H1 (cell line): ENCODE results near the gene SKAP1. TPM values are rescaled to one million over a fixed set of nuclear protein-coding genes. Genes with fewer than 3 reads are reported as not detected.

ENCODE experiments used
- CTCF ChIA-PET: fragments of 300-600 bp; sonication (Branson Sonifier 250); formaldehyde crosslinking; loops from one replicate; lab custom pipeline; 2021; ENCODE audit not compliant: partially characterized antibody; lab: Charles Lee
- POLR2A ChIA-PET: fragments of 300-600 bp; sonication (Branson Sonifier 250); formaldehyde crosslinking; loops from one replicate; lab custom pipeline; 2021; ENCODE audit warnings: inconsistent platforms; ENCODE audit not compliant: partially characterized antibody; lab: Charles Lee
- DNase-seq, 2 experiments: peaks; one replicate each; pipeline versions ENCODE4 v3.0.0 to v3.0.0-alpha.2; 2010 to 2022; ENCODE audit warnings: low spot score in 2 of 2, low read depth in 1 of 2, mixed read lengths in 1 of 2
- FAIRE-seq: peaks from 2 replicates; lab custom pipeline; 2011; peaks lifted over from hg19 to GRCh38; lab: Jason Lieb, UNC
- H2AFZ ChIP-seq: 2 replicates; pipeline ENCODE4 v1.8.1; 2012; ENCODE audit warnings: low read length, inconsistent platforms
- H2AK5ac ChIP-seq: 2 replicates; pipeline ENCODE4 v1.6.1; 2013; ENCODE audit warnings: low read depth, low read length
- H2BK120ac ChIP-seq: replicated peaks from 2 replicates; pipeline ENCODE3; 2013; ENCODE audit warnings: low read depth, low read length, inconsistent platforms
- H2BK12ac ChIP-seq: 2 replicates; pipeline ENCODE4 v1.6.1; 2013; ENCODE audit warnings: low read depth, low read length
- H2BK15ac ChIP-seq: 2 replicates; pipeline ENCODE4 v1.6.1; 2013; ENCODE audit warnings: low read length
- H2BK20ac ChIP-seq: 2 replicates; pipeline ENCODE4 v1.6.1; 2013; ENCODE audit warnings: low read length
- H2BK5ac ChIP-seq: 2 replicates; pipeline ENCODE4 v1.6.1; 2013; ENCODE audit warnings: low read depth, low read length
- H3K14ac ChIP-seq: 2 replicates; pipeline ENCODE4 v1.6.1; 2013; ENCODE audit warnings: inconsistent platforms; ENCODE audit not compliant: insufficient read length
- H3K18ac ChIP-seq: 2 replicates; pipeline ENCODE4 v1.6.1; 2013; ENCODE audit warnings: low read length; ENCODE audit errors: extremely low read depth
- H3K23ac ChIP-seq: 2 replicates; pipeline ENCODE4 v1.6.1; 2013; ENCODE audit warnings: inconsistent platforms; ENCODE audit not compliant: insufficient read length
- H3K23me2 ChIP-seq: 2 replicates; pipeline ENCODE4 v1.6.1; 2013; ENCODE audit warnings: low read depth, low read length
- H3K27ac ChIP-seq: 2 replicates; pipeline ENCODE4 v1.6.1; 2011; ENCODE audit warnings: low read depth, low read length, inconsistent platforms
- H3K27me3 ChIP-seq, 4 experiments: replicated peaks in 1 of 4; 1 replicate in 1 of 4; 2 replicates in 3 of 4; pipeline versions ENCODE4 v1.6.1 to v1.8.1; 2011 to 2013; ENCODE audit warnings: low read length in 3 of 4, mild to moderate bottlenecking in 3 of 4, inconsistent platforms in 2 of 4, mixed read lengths in 2 of 4, moderate library complexity in 1 of 4; ENCODE audit not compliant: control insufficient read depth in 3 of 4, insufficient read depth in 3 of 4; ENCODE audit errors: extremely low read depth in 1 of 4
- H3K36me3 ChIP-seq, 4 experiments: 2 replicates each; pipeline versions ENCODE4 v1.6.1 to v1.8.1; 2011 to 2013; ENCODE audit warnings: mild to moderate bottlenecking in 4 of 4, low read length in 3 of 4, moderate library complexity in 2 of 4, control low read depth in 1 of 4, inconsistent platforms in 1 of 4; ENCODE audit not compliant: insufficient read depth in 4 of 4, control insufficient read depth in 2 of 4
- H3K4ac ChIP-seq: replicated peaks from 2 replicates; pipeline ENCODE3; 2013; ENCODE audit warnings: low read length, low read depth, mixed read lengths, inconsistent platforms; ENCODE audit not compliant: insufficient read length
- H3K4me1 ChIP-seq, 4 experiments: replicated peaks in 1 of 4; 1 replicate in 1 of 4; 2 replicates in 3 of 4; pipeline versions ENCODE4 v1.6.1 to v1.8.1; 2011 to 2013; ENCODE audit warnings: low read length in 3 of 4, inconsistent platforms in 2 of 4, mixed read lengths in 1 of 4; ENCODE audit not compliant: insufficient read depth in 4 of 4, control insufficient read depth in 3 of 4
- H3K4me2 ChIP-seq, 2 experiments: 2 replicates each; pipeline versions ENCODE4 v1.6.1 to v1.8.1; 2011 to 2013; ENCODE audit warnings: low read depth in 2 of 2, low read length in 2 of 2, control low read depth in 1 of 2, inconsistent platforms in 1 of 2, mild to moderate bottlenecking in 1 of 2; ENCODE audit not compliant: insufficient read depth in 1 of 2
- H3K4me3 ChIP-seq, 4 experiments: fragments of 200-600, 300-600 bp in 1 of 4; sonication (generic), shearing (Covaris generic), sonication (Bioruptor Twin) in 1 of 4; 2 replicates each; pipeline versions ENCODE4 v1.5.1 to v1.8.1; 2011 to 2016; ENCODE audit warnings: low read length in 4 of 4, low read depth in 3 of 4, control low read depth in 2 of 4, inconsistent platforms in 2 of 4, mild to moderate bottlenecking in 2 of 4, mixed read lengths in 1 of 4, moderate library complexity in 1 of 4; ENCODE audit not compliant: insufficient read depth in 2 of 4; ENCODE audit errors: extremely low read depth in 1 of 4
- H3K56ac ChIP-seq: replicated peaks from 2 replicates; pipeline ENCODE3; 2013; ENCODE audit warnings: low read depth, mild to moderate bottlenecking, mixed read lengths, low read length, inconsistent platforms; ENCODE audit not compliant: insufficient read length
- H3K79me1 ChIP-seq: 2 replicates; pipeline ENCODE4 v1.6.1; 2013; ENCODE audit warnings: low read depth, low read length, control low read depth
- H3K79me2 ChIP-seq, 2 experiments: 2 replicates each; pipeline versions ENCODE4 v1.6.1 to v1.8.1; 2012 to 2013; ENCODE audit warnings: low read length in 2 of 2, mild to moderate bottlenecking in 2 of 2, inconsistent platforms in 1 of 2; ENCODE audit not compliant: insufficient read depth in 2 of 2, control insufficient read depth in 1 of 2
- H3K9ac ChIP-seq, 4 experiments: replicated peaks in 1 of 4; 1 replicate in 1 of 4; 2 replicates in 3 of 4; pipeline versions ENCODE4 v1.6.1 to v1.8.1; 2011 to 2013; ENCODE audit warnings: low read depth in 3 of 4, low read length in 3 of 4, control low read depth in 2 of 4, mild to moderate bottlenecking in 2 of 4, moderate library complexity in 2 of 4, inconsistent platforms in 1 of 4; ENCODE audit errors: extremely low read depth in 1 of 4
- H3K9me3 ChIP-seq, 2 experiments: 2 replicates each; pipeline versions ENCODE4 v1.6.1 to v1.8.1; 2012 to 2013; ENCODE audit warnings: mild to moderate bottlenecking in 2 of 2, moderate library complexity in 2 of 2, control low read depth in 1 of 2, inconsistent platforms in 1 of 2, low read depth in 1 of 2, low read length in 1 of 2, mixed read lengths in 1 of 2; ENCODE audit not compliant: insufficient read depth in 2 of 2
- H4K20me1 ChIP-seq, 2 experiments: replicated peaks in 1 of 2; 2 replicates each; pipeline versions ENCODE3 to v1.8.1; 2011 to 2013; ENCODE audit warnings: inconsistent platforms in 2 of 2, low read length in 2 of 2, mild to moderate bottlenecking in 1 of 2; ENCODE audit not compliant: insufficient read depth in 2 of 2, control insufficient read depth in 1 of 2
- H4K5ac ChIP-seq: 2 replicates; pipeline ENCODE4 v1.6.1; 2013; ENCODE audit warnings: low read length, low read depth, mixed read lengths, inconsistent platforms; ENCODE audit not compliant: insufficient read length
- H4K8ac ChIP-seq: 2 replicates; pipeline ENCODE4 v1.8.0; 2013; ENCODE audit warnings: mild to moderate bottlenecking, moderate library complexity, low read length, inconsistent platforms; ENCODE audit not compliant: insufficient read depth; ENCODE audit errors: extremely low read depth
- H4K91ac ChIP-seq: replicated peaks from 2 replicates; pipeline ENCODE3; 2013; ENCODE audit warnings: low read length, mixed read lengths, inconsistent platforms; ENCODE audit not compliant: insufficient read length
- CBX5 ChIP-seq: fragments of 300-800, 300-1000 bp; sonication (generic); IDR thresholded peaks from 2 replicates; pipeline ENCODE4 v1.7.1; 2016; ENCODE audit warnings: antibody characterized with exemption, low read length, low read depth
- CREB1 ChIP-seq: IDR thresholded peaks from 2 replicates; pipeline ENCODE4 v1.6.1; 2012; ENCODE audit warnings: inconsistent platforms
- RNF2 ChIP-seq: fragments of 200-900, 300-1000 bp; sonication (generic); IDR thresholded peaks from 2 replicates; pipeline ENCODE4 v1.7.1; 2016; ENCODE audit warnings: borderline replicate concordance, low read depth, mild to moderate bottlenecking, antibody characterized with exemption, low read length; ENCODE audit not compliant: poor library complexity, severe bottlenecking; ENCODE audit errors: missing control alignments
- WGBS, 2 experiments: shearing (Covaris generic) in 1 of 2; methylation state at CpG; one replicate each; pipeline versions ENCODE4 v1.1.6 to v1.1.7; 2013 to 2015; ENCODE audit warnings: low lambda C conversion rate in 2 of 2, mixed read lengths in 2 of 2, inconsistent platforms in 1 of 2, low coverage in 1 of 2, missing lambda C conversion rate in 1 of 2; ENCODE audit not compliant: insufficient replicate concordance in 2 of 2, insufficient coverage in 1 of 2, insufficient read length in 1 of 2; ENCODE audit errors: extremely low coverage in 1 of 2, missing lambda C conversion rate in 1 of 2; 5-methylcytosine and 5-hydroxymethylcytosine counted together
- polyA plus RNA-seq, 7 experiments: library from polyadenylated mRNA; depleted of rRNA in 3 of 7; stranded (reverse) in 5 of 7; unstranded in 2 of 7; fragments of >200 nt in 5 of 7; fragments of 200-250 nt in 2 of 7; gene quantifications; 1 replicate in 5 of 7; 2 replicates in 1 of 7; 4 replicates in 1 of 7; pipeline versions ENCODE4 v1.2.1 to v1.2.3, GENCODE V29; 2011 to 2013; ENCODE audit warnings: missing spikeins in 2 of 7, mixed read lengths in 2 of 7
- total RNA-seq: library from RNA; stranded (reverse); fragmentation: NEBNext Ultra II Directional; extraction: Animal tissue kit (Norgen Biotek cat#: 25700); gene quantifications from 2 replicates; pipeline ENCODE4 v1.2.1, GENCODE V29; 2021

Gene SKAP1
- total and polyA plus RNA-seq, 2 of the 8 experiments (the other 6 are each of a cell fraction or from before 2014, with no cell fraction given) = not detected

- no peak overlapping the region for H3K14ac ChIP-seq
- H3K79me1 ChIP-seq = no peaks in the 10 kb centered on the region
- DNase-seq = no peak
- H3K79me2 ChIP-seq = no peaks in the 10 kb centered on the region
- H2AK5ac ChIP-seq = no peak overlapping the region
- H3K18ac ChIP-seq = no peak overlapping the region
- no peak for FAIRE-seq
- peaks cover 0 to 3% (median 0%) of the 10 kb centered on the region in 4 experiments; a peak in 2 of 7 replicates for H3K4me1 ChIP-seq
- 91% methylated on average over 8 of the region's 8 CpGs; no CpG with 5 or more reads in 1 of the 2 experiments for WGBS, 2 experiments
- H4K91ac ChIP-seq = no peak overlapping the region
- no peak overlapping the region for H3K4ac ChIP-seq
- H3K9me3 ChIP-seq = no peaks in the 10 kb centered on the region
- H3K4me3 ChIP-seq = no peak overlapping the region
- no peak overlapping the region for H2AFZ ChIP-seq
- no peak overlapping the region for H3K27ac ChIP-seq
- H2BK5ac ChIP-seq = no peak overlapping the region
- H2BK120ac ChIP-seq = no peak overlapping the region
- TF ChIP-seq CREB1 (no peak), CBX5 (no peak), RNF2 (no peak)
- no peak overlapping the region for H3K4me2 ChIP-seq
- peak overlapping the region; percentile 64; the same call in 1 of the 2 replicates for H2BK12ac ChIP-seq
- no peak overlapping the region for H4K8ac ChIP-seq
- H3K23me2 ChIP-seq = no peaks in the 10 kb centered on the region
- H3K56ac ChIP-seq = no peak overlapping the region
- H4K20me1 ChIP-seq = no peaks in the 10 kb centered on the region
- no peaks in the 10 kb centered on the region for H3K36me3 ChIP-seq
- H4K5ac ChIP-seq = no peak overlapping the region
- no peak overlapping the region for H3K9ac ChIP-seq
- ChIA-PET CTCF (no interaction called here), POLR2A (no interaction called here)
- H2BK15ac ChIP-seq = no peak overlapping the region
- peaks cover 11 to 31% (median 27%) of the 10 kb centered on the region in 4 experiments for H3K27me3 ChIP-seq
- H3K23ac ChIP-seq = no peak overlapping the region
- H2BK20ac ChIP-seq = no peak overlapping the region
These were observed 858 bp downstream of the SKAP1 start for GRCh38 chr17:48429156-48429555.
